GM21825 (cell line): ENCODE measurements around the gene GLUL.

Experiments used
- ATAC-seq: cut with Tn5 transposase; IDR thresholded peaks from one replicate; pipeline ENCODE4 v1.9.1; 2021; ENCODE audit warnings: mild to moderate bottlenecking, moderate library complexity; ENCODE audit not compliant: unreplicated experiment

The GLUL gene

DNA sequence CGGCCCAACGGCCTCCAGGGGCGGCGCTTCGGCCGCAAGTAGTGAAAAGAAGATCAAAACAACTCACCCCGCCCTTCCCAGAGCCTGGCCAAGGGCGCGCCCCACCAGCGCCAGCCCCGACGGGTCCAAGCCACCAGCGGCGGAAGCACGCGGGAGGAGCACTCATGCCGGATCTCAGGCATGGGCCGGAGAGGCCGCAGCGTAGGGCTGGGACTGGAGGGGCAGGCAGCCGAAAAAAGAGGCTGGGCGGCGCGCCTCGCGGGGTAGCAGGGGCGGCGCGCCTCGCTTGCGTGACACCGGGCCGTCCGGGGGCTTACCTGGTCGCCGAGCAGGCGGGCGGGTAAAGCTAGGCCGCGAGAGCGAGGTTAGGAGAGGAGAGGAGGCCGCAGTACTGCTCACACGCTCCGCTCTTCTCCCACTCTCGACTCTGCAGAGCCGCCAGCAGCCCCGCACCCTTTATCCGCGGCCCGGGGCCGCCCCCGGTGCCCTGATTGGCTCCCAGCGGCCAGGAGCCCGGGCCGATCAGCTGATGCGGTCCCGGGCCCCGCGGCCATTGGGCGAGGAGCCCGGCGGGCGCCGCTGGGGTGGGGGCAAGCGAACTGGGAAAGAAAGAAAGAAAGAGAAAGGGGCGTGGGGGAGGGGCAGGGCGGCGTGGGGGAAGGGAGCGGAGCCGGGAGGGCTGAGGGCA, at the start of gene GLUL:
TSS of gene GLUL (minus strand) at position 429 of the 688 bp plus-strand sequence. CDS start 3,053 bp downstream, outside the sequence.
- peak; percentile 79 for ATAC-seq

DNA sequence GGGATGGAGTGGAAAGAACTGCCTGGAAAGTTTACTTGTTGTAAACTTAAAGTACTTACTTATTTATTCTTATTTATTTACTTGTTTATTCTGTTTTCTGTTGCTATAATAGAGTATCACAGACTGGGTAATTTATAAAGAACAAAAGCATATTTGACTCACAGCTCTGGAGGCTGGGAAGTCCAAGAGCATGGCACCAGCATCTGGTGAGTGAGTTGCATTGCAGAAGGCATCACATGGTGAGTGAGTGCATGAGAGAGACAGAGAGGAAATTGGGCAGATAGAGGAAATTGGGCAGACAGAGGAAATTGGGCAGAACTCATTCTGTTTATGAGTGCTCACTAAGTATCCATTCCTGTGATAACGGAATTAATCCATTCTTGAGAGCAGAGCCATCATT, 46.7 kb upstream of the GLUL start:
- ATAC-seq: no peak

DNA sequence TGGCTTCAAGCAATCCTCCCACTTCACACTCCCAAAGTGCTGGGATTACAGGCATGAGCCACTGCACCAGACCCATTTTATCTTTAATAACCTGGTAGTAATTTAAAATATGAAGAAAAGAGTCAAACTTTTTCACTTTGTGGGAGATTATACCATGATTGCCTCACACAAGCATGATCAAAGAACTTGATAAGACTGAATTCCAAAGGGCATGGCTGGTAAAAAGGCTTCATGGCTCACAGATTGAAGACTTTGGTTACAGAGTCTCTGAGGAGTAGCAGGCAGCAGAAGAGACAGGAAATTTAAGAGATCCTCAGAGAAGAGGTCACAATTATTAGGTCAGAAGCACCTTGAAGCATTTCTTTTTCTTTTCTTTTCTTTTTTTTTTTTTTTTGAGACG, 42.0 kb upstream of the GLUL start:
- no peak for ATAC-seq

DNA sequence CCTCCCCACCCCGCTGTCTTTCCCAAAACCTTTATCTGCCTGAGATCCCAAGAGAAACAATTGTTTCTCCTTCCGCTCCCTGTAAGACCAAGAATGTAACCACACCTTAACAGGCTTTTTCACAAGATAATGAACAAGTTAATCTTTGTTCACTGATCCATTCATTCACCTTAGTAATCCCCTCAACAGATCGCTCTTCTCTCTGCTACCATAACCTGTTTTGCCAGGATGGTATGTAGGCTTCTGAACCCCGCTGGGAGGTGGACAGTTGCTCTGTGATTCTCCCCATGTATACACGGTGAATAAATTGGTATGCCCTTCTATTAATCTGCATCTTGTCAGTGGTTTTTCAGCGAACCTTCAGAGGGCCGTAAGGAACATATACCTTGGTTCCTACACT, 39.7 kb upstream of the GLUL start:
- no peak for ATAC-seq

DNA sequence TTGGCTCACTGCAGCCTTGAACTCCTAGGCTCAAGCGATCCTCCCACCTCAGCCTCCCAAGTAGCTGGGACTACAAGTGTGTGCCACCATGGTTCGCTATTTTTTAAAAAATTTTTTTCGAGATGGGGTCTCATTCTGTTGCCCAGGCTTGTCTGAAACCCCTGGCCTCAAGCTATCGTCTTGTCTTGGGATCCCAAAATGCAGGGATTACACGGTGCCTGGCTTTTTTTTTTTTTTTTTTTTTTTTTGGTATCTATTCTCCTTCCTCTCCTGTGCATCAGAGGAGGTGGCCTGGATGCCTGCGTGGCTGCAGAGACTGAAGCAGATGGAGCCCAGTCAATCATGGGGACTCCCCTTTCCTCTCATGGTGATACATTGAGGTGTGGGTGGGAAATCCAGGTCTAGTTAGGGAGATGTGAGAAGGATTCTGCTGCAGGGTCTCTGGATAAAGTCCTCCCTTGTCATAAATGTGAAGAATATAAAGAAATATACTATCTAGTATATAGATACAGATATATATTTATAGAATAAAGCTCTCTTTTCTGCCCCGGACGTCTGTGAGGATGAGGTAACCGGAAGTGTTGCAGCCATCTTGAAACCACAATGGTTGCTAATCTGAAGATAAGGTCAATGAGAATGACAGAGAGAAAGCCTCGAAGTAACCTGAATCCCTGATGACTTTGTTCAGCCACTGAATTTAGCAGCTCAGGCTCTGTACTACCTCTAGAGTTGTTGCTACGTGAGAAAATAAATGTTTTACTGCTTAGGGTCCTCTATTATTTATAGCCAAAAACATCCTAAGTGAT, 38.9 kb upstream of the GLUL start:
- ATAC-seq: peak; percentile 45

DNA sequence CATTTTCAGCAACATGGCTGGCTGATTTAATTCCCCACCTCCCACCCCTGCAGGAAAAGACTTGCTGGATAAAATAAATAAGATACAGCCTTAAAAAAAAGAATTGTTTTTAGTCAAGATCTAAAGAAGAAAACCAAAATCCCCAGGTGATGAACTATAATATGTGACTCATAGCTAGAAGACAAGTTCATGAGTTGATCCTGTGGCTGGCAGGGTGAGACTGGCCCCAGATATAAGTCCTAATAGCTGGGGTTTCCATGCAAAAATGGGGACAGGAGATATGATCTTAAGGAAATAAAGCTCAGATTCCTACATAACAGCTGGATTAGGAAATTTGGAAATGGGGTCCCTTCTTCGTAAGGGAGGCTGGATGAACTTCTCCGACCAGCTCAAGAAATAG, 36.5 kb upstream of the GLUL start:
- peak; percentile 30 for ATAC-seq

DNA sequence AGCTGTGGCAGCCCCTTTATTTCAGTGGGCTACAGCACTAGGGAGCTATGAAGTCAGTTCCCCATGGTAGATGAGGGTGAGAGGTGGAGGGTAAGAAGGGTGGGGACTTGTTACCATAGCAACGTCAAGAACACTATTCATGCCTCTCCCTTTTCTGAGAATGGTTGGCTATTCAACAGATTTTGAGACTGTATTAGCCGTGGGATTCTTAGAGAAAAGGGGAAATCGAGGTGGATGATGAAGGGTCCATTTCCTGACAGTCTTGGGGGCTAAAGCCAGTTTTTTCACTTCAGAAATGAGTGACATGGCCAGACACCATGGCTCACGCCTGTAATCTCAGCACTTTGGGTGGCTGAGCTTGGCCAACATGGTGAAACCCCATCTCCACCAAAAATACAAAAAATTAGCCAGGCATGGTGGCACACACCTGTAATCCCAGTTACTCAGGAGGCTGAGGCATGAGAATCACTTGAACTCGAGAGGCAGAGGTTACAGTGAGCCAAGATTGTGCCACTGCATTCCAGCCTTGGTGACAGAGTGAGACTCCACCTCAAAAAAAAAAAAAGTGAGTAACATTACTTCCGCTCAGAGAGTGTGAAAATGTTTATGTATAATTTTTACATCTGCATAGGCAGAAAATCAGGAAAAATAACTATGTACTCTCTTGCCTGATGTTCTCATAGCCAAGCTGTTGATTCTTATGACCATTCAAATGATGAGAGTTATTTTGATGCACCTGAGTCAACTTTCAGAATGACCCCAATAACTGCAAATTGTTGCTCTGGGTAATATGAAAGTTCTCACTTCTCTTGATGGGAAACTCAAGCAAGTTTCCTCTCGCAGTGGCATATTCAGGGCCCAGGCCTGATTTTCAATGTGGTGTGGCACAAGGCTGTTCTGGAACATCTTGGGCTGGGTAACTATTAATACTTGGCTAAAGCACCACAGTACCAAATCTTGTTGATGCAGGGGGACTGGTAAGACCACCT, 35.1 kb upstream of the GLUL start:
- ATAC-seq: peak; percentile 53

DNA sequence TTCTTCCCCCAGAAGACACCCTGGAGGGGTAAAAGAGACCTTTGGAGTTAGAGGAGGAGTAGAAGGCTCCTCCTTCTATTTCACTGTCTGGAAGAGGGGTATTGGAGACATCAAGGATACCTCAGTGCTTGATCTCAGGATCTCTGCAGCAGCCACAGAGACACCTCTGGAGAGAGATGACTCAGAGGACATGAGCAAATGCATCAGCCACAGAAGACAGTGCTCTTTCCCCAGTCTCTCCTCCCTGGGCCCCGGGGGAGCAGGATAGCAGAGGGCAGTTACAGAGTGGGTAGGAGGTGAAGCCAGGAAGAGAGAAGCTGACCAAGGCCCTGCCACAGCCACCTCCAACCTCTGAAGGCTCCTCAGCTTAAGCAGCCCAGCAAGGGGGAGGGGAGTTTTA, 24.2 kb upstream of the GLUL start:
- ATAC-seq: no peak

DNA sequence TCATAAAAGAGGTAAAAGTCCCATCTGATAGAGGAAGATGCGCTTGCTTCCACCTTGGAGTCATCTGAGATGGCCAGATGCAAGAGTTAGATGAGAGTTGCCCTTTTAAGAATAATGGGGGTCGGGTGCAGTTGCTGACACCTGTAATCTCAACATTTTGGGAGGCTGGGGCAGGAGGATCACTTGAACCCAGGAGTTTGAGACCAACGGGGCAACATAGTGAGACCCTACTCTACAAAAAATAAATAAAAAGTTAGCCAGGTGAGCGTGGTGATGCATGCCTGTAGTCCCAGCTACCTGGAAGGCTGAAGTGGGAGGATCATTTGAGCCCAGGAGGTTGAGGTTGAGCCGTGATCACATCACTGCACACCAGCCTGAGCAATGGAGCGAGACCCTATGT, 22.4 kb upstream of the GLUL start:
- no peak for ATAC-seq

DNA sequence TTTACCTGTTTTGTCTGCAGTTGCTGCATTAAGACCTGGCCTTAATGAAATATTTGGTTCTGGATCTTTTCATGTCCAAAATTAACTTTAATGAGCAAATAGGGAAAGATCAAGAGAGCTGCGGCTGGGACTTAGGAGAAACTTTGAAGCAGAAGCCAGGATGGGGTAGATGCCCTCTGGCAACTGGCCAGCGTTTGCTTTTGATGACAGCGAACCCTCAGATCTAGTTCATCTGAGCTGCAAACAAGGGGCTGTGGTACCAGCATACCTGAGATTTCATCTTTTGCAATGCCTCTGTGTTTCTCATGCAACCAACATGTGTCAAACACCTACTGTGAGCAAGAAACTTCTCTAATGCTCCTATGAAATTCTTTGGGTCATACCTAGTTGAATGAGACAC, 21.9 kb upstream of the GLUL start:
- ATAC-seq: no peak

DNA sequence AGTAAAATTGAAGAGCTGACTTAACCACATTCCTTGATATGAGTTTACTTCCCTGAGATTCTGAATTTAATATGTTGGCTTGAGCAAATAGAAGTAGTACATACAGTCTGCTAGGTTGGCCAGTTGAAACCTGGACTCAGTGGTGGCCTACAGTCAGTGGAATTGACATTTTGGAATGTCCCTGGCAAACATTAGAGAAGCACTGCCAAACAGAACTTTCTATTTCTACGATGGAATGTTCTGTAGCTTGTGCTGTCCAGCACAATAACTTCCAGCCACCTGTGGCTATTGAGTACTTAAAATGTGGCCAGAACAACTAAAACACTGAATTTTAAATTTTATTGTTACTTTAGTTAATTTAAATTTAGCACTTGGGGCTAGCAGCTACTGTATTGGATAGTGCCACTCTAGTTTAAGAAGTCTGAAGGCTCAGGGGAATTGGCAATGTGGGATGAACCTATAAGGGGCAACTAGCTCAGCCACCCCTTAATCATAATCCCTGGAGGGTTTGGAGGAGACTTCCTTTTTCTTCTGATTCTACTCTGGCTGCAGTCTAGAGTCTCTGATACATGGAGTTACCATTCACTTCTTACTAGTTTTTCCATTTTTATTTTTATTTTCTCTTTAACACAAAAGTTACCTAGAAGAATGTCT, 19.2 kb upstream of the GLUL start:
- ATAC-seq: no peak

DNA sequence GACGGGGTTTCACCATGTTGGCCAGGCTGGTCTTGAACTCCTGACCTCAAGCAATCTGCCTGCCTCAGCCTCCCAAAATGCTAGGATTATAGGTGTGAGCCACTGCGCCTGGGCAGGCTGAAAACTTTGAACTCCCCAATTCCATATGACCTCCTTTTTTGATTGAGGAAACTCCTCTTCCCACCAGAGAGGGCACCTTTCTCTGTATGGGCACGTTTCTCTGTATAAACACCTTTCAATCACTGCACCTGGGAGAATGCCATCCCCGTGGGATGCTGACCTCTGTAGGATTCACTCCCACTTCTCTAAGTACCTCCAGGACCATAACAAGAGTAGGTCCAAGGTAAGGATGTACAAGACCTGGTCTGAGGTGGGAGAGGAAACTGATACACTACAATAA, 18.5 kb upstream of the GLUL start:
- no peak for ATAC-seq

DNA sequence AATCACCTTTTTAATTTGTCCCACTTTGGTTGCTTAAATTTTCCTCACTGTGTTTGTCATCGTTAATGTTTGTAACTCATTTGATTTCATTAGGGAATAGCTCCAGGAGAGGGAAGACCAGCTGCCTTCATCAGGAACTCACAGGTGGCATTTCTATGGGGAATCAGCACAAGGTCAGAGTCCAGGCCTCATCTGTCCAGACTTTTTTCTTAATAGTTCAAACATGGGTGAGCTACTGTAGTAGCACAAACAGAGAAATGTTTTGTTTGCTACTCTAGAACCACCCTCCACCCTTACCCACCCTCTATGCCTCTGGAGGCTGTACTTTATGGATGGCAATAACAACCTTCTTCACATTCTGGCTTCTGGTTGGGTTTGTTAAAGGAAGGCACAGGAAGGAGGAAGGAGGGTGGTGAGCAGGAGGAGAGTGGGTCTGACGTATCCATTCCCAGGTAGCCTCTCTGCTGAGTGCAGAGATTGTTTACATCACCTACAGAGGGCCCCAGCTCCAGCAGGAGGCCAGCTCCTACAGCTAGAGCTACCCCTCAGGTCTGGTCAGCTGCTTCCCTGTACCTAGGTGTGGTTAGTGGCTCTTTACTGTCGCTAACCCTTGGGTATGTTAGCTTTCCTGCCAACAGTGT, 17.0 kb upstream of the GLUL start:
- no peak for ATAC-seq

DNA sequence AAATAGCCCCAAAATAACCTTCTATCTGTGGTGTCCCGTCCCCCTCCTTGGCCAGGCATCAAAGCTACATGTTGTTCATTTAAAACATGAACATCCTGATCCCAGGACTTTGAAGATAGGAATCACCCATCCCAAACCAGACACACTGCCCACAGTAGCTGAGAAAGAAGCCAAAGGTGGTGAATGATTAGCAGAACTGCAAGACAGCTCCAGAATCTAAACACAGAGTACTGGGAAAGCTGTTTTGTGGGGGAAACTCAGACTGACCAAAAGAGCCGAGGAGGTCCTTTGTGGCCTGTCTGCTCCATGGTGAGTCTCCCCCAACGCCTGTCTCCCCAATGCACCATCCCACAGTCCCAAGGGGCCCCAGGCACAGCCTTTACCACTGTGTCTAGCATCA, 16.1 kb upstream of the GLUL start:
- no peak for ATAC-seq

DNA sequence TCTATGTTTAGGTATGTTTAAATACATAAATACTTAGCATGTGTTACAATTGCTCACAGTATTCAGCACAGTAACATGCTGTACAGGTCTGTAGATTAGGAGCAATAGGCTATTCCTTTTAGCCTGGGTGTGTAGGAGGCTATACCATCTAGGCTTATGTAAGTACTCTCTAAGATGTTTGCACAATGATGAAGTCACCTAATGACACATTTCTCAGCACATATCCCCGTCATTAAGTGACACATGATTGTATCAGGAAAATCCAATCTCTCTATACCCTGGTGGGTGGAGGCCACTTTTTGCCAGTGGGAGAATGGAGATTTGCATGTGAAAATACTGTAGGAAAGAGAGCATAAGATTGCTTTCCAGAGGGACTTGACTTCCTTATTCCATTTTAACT, 14.4 kb upstream of the GLUL start:
- no peak for ATAC-seq

DNA sequence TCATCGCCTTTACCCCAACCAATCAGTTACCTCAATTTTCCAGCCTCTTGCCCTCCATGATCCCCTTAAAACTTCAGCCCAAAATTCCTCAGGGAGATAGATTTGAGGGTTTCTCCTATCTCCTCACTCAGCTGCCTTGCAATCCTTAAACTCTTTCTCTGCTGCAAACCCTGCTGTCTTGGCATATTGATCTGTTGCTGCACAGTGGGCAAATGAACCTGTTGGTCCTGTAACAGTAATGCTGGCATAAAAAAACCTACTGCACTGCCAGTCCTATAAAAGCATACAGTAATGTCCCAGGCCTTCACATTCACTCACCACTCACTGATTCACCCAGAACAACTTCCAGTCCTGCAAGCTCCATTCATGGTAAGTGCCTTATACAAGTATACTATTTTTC, 14.0 kb upstream of the GLUL start:
- ATAC-seq: no peak

DNA sequence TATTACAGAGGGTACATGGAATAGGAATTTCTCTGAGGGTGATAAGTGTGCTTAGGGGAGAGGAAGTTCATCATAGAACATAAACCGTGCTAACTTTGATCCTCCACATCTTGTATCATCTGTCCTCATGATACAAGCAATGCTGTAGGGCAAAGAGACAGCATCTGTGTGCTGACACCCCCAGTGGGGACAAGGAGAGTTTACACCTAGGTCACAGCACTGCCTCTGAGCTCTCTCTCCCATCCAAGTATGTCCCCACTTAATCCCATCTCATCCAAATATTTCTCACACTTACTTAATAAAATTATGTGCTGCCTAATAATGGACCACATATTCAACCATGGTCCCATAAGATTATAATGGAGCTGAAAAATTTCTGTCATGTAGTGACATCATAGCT, 13.2 kb upstream of the GLUL start:
- ATAC-seq: no peak

DNA sequence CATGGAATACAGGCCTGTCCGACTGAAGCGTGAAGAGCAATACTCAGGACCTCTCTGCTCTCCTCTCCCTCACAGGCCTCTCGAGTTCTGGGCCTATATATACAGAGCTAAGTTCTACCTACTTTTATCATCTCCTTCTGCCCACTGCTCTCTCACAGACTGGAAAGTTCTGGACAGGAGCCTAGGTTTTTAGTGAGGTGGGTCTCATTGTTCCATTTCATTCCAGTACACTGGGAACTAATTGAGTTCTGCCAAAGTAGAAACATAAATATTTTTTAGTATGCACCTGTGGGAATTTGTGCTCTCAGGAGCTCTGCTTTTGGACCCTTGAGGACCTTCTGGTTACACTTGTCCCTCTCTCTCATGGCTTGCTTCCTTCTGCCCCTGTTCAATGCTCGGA, 9.0 kb upstream of the GLUL start, which contains the start of gene TEDDM1:
TSS of gene TEDDM1 (minus strand) at position 101 of the 400 bp plus-strand sequence. CDS start 182 bp downstream, outside the sequence.
- ATAC-seq: no peak

DNA sequence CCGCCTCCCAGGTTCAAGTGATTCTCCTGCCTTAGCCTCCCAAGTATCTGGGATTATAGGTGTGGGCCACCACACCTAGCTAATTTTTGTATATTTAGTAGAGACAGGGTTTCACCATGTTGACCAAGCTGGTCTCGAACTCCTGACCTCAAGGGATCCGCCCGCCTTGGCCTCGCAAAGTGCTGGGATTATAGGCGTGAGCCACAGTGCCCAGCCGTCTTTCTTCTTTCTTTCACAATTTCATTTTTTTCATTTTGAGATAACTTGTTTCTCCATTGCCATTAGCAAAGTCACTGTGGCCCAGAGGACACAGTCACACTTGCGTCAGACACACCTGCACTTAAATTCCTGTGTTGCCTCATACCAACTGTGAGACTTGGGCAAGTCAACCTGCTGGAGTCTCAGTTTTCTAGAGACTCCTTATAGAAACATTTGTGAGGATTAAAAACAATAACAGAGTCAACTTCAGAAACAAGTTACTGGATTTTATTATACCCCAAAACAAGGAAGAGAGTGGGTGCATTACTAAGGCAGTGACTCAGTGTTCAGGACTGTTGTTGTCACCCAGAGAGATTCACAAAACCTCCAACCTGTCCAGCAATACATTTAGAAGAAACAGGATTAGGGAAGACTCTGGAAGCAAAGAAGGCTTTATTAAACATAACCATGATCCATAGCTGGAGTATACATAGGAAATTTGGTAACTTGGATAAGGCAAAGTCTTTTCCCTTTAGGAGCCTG, 6.2 kb upstream of the GLUL start:
- ATAC-seq: no peak
